ENCODE results near the gene DUSP2. TPM values are rescaled to one million over a fixed set of nuclear protein-coding genes. Genes with fewer than 3 reads are reported as not detected.

Gene DUSP2
- total and polyA plus RNA-seq, 2 donors (not counting 1 experiment from before 2014, with no cell fraction given): 69.8 to 433 TPM

DNA sequence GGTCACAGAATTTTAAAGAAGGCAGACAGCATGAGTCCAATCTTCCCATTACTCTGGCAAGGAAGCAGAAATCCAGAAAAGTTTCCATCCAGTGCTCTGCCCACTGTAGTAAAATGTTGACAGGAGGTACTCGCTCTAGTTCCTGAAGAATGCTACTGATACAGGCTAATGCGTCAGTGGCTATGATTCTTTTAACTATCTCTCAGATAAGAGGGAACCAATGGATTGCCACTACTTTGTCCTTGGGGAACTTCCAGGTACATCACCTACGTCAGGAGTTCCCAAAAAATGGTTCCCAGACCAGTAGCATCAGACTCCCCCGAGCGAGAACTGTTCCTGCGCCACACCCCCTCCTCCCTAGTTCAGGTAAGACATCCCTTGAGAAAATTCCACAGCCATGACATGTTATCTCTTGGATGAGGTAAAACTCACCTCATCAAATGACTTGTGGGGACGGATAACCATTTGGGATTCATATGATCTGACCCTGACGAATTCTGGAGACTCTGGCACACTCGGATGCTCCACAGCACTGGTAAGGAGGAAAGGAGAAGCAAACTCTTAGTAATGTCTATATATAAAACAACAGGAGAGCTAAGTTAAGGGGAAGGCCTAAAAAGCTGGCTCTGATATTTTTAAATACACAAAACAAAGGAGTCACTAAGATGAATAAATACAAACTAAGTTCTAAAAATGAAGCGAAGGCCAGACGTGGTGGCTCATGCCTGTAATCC, 46.9 kb upstream of the DUSP2 start:
- no peak for DNase-seq
- Histone ChIP-seq H3K27ac (ENCODE audit: low read length in 2 of 2) (no peak overlapping the region), H3K4me3 (ENCODE audit: control extremely low read depth in 1 of 5, extremely low read depth in 1 of 5, insufficient read depth in 1 of 5, low read depth in 2 of 5, low read length in 4 of 5) (no peak overlapping the region), H3K4me1 (ENCODE audit: control insufficient read depth in 2 of 2, insufficient read depth in 2 of 2, low read length in 2 of 2) (no peaks in the 10 kb centered on the region), H4K20me1 (ENCODE audit: control insufficient read depth, insufficient read depth, low read length, poor library complexity, severe bottlenecking) (peaks cover 50% of the 10 kb centered on the region), H3K4me2 (replicated peaks; ENCODE audit: low read depth, low read length, poor library complexity, severe bottlenecking) (no peak overlapping the region), H3K9me3 (ENCODE audit: control extremely low read depth in 1 of 3, control insufficient read depth in 2 of 3, insufficient read depth in 1 of 3, low read length in 2 of 3) (no peaks in the 10 kb centered on the region), H2AFZ (ENCODE audit: insufficient read depth, low read depth, low read length, poor library complexity, severe bottlenecking) (no peak overlapping the region), H3K36me3 (replicated peaks in 1 of 2; ENCODE audit: control extremely low read depth in 1 of 2, control insufficient read depth in 1 of 2, extremely low read depth in 1 of 2, insufficient read depth in 2 of 2, low read length in 1 of 2) (peaks cover under 1 to 72% of the 10 kb centered on the region in 2 experiments), H3K9ac (ENCODE audit: low read length) (no peak overlapping the region), H3K79me2 (ENCODE audit: control insufficient read depth, insufficient read depth, low read length) (peaks cover 61% of the 10 kb centered on the region), H3K27me3 (replicated peaks in 1 of 4; ENCODE audit: control extremely low read depth in 1 of 4, control insufficient read depth in 3 of 4, insufficient read depth in 4 of 4, low read length in 3 of 4) (no peaks in the 10 kb centered on the region)
- 95% methylated on average over 7 of the region's 11 CpGs for WGBS (ENCODE audit: insufficient coverage)
- no peaks in the 10 kb centered on the region for H3K9me3 Mint-ChIP-seq (ENCODE audit: insufficient read depth)
- no peak for ATAC-seq (ENCODE audit: low read depth)
- CTCF ChIA-PET: interaction anchor here (2.8 to 4.0 kb wide), 2 partner anchors 17 to 53 kb away, joined by 10 to 13 read pairs; partner anchors contain the start of gene ASTL
- no peak overlapping the region for H3K4me3 Mint-ChIP-seq
- peaks cover 7% of the 10 kb centered on the region for H3K4me1 Mint-ChIP-seq
- no peaks in the 10 kb centered on the region for H3K27me3 Mint-ChIP-seq
- POLR2A ChIA-PET: interaction anchor here (1.3 kb wide), 1 partner anchor 12 kb away, joined by 3 read pairs; no protein-coding TSS in a partner anchor
- intact Hi-C loops (cut with micrococcal nuclease): no loop called here
- TF ChIP-seq, protein P1, sequence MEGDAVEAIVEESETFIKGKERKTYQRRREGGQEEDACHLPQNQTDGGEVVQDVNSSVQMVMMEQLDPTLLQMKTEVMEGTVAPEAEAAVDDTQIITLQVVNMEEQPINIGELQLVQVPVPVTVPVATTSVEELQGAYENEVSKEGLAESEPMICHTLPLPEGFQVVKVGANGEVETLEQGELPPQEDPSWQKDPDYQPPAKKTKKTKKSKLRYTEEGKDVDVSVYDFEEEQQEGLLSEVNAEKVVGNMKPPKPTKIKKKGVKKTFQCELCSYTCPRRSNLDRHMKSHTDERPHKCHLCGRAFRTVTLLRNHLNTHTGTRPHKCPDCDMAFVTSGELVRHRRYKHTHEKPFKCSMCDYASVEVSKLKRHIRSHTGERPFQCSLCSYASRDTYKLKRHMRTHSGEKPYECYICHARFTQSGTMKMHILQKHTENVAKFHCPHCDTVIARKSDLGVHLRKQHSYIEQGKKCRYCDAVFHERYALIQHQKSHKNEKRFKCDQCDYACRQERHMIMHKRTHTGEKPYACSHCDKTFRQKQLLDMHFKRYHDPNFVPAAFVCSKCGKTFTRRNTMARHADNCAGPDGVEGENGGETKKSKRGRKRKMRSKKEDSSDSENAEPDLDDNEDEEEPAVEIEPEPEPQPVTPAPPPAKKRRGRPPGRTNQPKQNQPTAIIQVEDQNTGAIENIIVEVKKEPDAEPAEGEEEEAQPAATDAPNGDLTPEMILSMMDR (IDR thresholded peaks at IDR 0.05): no peak
- no peak for TF ChIP-seq EZH2 (IDR thresholded peaks at IDR 0.05; ENCODE audit: borderline replicate concordance, insufficient read depth, low read depth, low read length, poor library complexity, severe bottlenecking)
- H3K27ac Mint-ChIP-seq: no peak overlapping the region

DNA sequence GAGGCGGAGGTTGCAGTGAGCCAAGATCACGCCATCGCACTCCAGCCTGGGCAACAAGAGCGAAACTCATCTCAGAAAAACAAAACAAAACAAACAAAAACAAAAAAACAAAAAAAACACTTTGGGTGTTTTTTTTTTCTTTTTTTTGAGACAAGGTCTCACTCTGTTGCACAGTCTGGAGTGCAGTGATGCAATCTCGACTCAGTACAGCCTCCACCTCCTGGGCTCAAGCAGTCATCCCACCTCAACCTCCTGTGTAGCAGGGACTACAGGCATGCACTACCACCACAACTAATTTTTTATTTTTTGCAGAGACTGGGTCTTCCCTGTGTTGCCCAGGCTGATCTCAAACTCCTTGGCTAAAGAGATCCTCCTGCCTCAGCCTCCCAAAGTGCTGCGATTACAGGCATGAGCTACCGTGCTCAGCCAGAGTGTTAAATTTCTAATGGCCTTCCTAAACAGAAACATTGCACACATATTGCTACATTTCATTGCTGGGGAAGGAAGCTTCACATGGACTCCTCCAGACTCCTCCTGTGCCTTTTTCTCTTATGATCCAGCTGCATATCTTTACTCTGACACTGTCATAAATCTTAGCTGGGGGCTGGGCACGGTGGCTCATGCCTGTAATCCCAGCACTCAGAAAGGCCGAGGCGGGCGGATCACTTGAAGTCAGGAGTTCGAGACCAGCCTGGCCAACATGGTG, 43.7 kb upstream of the DUSP2 start:
- Histone ChIP-seq H3K27ac (ENCODE audit: low read length in 2 of 2) (no peak overlapping the region), H3K9me3 (ENCODE audit: control extremely low read depth in 1 of 3, control insufficient read depth in 2 of 3, insufficient read depth in 1 of 3, low read length in 2 of 3) (no peaks in the 10 kb centered on the region), H3K79me2 (ENCODE audit: control insufficient read depth, insufficient read depth, low read length) (peaks cover 30% of the 10 kb centered on the region), H3K36me3 (replicated peaks in 1 of 2; ENCODE audit: control extremely low read depth in 1 of 2, control insufficient read depth in 1 of 2, extremely low read depth in 1 of 2, insufficient read depth in 2 of 2, low read length in 1 of 2) (peaks cover 12 to 87% of the 10 kb centered on the region in 2 experiments), H3K9ac (ENCODE audit: low read length) (no peak overlapping the region), H3K4me2 (replicated peaks; ENCODE audit: low read depth, low read length, poor library complexity, severe bottlenecking) (no peak overlapping the region), H3K4me1 (ENCODE audit: control insufficient read depth in 2 of 2, insufficient read depth in 2 of 2, low read length in 2 of 2) (no peaks in the 10 kb centered on the region), H3K27me3 (replicated peaks in 1 of 4; ENCODE audit: control extremely low read depth in 1 of 4, control insufficient read depth in 3 of 4, insufficient read depth in 4 of 4, low read length in 3 of 4) (no peaks in the 10 kb centered on the region), H3K4me3 (ENCODE audit: control extremely low read depth in 1 of 5, extremely low read depth in 1 of 5, insufficient read depth in 1 of 5, low read depth in 2 of 5, low read length in 4 of 5) (no peak overlapping the region), H2AFZ (ENCODE audit: insufficient read depth, low read depth, low read length, poor library complexity, severe bottlenecking) (no peak overlapping the region), H4K20me1 (ENCODE audit: control insufficient read depth, insufficient read depth, low read length, poor library complexity, severe bottlenecking) (peaks cover 23% of the 10 kb centered on the region)
- Mint-ChIP-seq H3K27ac (no peak overlapping the region), H3K9me3 (ENCODE audit: insufficient read depth) (no peaks in the 10 kb centered on the region), H3K4me1 (no peaks in the 10 kb centered on the region), H3K27me3 (no peaks in the 10 kb centered on the region), H3K4me3 (no peak overlapping the region)
- ChIA-PET CTCF (interaction anchor here (0.7 to 1.1 kb wide), 3 partner anchors 15 to 100 kb away, joined by 3 to 4 read pairs (median 4); partner anchors contain the start of gene ASTL), POLR2A (no interaction called here)
- WGBS (ENCODE audit: insufficient coverage): 86% methylated on average over 11 of the region's 12 CpGs
- no peak for ATAC-seq (ENCODE audit: low read depth)
- intact Hi-C loops (cut with micrococcal nuclease): no loop called here
- TF ChIP-seq EZH2 (IDR thresholded peaks at IDR 0.05; ENCODE audit: borderline replicate concordance, insufficient read depth, low read depth, low read length, poor library complexity, severe bottlenecking): no peak
- TF ChIP-seq, protein P1 (IDR thresholded peaks at IDR 0.05): no peak
- no peak for DNase-seq

Data from B cell (primary cell).